ENCODE results near the gene PPP1R13B.
A peak's percentile ranks its signal among the peaks of the same experiment; 100 is the strongest.

The PPP1R13B gene

GRCh38 chr14:103880348-103881267, 33.2 kb upstream of the PPP1R13B start:
- no peak for DNase-seq

DNA sequence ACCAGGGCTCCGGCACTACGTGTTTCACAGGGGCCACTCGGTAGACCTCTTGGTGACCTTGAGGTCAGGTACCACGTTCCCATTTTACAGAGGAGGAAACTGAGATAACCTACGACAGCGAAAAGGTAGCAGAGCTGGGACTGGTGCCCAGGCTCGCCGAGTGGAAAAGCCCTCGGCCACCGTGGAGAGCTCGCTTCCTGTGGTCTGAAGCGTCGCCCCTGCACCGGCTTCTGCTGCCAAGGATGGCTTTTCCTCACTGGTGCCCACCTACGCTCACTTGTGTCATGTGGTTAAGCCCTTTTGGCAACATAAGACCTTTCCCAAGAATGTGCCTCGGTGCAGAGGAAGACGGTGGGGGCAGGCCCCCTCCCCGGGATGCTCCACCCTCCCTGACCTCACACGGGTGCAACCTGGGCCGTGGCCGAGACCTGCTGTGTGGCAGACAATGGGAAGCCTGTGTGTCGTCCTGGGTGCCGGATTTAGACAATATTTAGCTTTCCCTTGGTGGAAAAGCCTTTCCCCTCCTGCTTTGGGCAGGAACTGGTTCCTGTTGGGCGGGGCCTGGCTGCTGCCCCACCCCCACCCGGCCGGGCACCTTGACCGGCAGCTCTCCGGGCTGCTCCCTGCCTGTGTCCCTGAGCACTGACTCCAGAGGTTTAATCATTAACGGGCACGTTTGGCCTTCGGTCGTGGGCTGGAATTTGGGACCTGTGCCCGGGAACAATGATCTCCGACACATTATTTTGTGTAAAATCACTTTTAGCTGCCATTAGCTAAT, 32.4 kb upstream of the PPP1R13B start:
- DNase-seq = no peak

GRCh38 chr14:103879118-103879569, 31.8 kb upstream of the PPP1R13B start:
- no peak for DNase-seq

DNA sequence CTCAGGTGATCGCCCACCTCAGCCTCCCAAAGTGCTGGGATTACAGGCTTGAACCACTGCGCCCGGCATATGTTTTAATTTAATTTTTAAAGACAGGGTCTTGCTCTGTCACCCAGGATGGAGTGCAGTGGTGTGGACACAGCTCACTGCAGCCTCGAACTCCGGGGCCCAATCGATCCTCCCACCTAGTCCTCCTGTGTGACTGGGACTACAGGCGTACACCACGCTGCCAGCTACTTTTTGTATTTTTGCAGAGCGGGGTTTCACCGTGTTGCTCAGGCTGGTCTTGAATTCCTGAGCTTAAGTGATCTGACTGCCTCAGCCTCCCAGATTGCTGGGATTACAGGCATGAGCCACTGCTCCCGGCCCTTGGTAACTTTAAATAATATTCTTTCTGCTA, 30.8 kb upstream of the PPP1R13B start:
- DNase-seq = no peak

- no peak for DNase-seq
Measured at GRCh38 chr14:103875010-103875409, 27.6 kb upstream of the PPP1R13B start.

- no peak for DNase-seq
Measured at GRCh38 chr14:103872481-103873113, 25.2 kb upstream of the PPP1R13B start.

DNA sequence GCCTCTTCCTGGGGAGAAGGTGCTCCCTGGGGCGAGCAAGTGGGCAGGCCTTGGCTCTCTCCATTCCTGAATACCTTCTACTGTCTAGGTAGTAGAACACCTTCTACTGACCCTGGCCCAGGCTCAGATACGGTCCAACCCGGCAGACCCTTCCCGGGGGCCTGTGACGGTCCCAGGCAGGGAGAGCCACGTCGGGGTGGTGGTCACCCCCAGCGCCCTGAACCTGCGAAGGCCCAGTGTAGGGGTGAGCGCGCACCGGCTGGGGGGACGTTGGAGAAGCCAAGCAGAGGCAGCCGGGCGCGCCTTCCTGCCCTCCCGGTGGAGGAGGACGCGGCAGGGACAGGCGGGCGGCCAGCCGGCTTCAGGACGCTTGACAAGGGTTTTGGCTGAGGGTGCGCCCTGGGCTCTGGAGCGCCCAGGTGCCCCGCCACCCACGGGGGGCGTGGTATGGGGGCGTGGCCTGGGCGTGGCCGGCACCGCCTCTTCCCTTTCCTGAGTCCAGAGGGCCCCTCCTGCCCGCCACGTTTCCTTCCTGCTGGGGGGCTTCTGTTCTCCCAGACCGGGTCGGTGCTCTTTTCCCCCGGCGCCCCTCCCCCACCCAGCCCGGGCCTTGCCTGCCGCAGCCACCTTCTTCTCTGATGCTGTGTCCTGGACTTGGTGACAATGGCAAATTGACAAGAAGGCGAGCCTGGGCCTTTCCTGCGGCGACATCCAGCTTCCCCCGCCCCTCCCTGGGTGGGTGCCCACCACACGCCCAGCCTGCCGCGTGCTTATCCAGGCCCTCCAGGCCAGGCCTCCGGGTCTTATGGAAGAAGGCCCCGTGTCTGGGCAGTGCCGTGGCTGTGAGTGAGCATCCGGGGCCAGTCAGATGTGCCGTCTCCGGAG, 24.5 kb upstream of the PPP1R13B start:
- peak; percentile 74 for DNase-seq

DNA sequence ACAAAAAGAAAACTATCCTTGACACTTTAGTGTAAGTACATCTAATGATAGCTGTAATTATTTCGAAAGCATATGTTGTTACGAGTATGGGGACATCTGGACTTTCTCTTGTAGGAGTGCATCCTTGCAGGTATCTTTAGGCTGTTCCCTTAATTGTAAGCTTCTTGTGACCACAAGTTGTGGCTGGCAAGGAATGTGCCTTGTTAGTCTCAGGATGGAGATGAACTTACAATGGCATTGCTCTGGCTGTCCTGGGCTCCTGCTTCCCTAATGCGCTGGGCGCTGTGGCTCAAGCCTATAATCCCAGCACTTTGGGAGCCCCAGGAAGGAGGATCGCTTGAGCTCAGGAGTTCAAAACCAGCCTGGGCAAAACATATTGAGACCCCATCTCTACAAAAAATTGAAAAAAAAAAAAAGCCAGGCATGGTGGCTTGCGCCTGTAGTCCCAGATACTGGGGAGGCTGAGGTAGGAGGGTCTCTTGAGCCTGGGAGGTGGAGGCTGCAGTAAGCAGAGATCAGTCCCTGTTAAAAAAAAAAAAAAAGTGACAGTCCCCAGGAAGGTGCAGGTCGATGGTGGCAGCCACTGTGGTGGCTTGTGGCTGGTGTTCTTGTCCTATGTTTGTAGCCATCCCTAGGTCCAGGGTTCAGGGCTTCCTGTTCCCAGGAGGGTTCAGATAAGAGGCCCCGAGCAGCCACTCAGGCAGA, 23.7 kb upstream of the PPP1R13B start:
- DNase-seq = no peak

DNA sequence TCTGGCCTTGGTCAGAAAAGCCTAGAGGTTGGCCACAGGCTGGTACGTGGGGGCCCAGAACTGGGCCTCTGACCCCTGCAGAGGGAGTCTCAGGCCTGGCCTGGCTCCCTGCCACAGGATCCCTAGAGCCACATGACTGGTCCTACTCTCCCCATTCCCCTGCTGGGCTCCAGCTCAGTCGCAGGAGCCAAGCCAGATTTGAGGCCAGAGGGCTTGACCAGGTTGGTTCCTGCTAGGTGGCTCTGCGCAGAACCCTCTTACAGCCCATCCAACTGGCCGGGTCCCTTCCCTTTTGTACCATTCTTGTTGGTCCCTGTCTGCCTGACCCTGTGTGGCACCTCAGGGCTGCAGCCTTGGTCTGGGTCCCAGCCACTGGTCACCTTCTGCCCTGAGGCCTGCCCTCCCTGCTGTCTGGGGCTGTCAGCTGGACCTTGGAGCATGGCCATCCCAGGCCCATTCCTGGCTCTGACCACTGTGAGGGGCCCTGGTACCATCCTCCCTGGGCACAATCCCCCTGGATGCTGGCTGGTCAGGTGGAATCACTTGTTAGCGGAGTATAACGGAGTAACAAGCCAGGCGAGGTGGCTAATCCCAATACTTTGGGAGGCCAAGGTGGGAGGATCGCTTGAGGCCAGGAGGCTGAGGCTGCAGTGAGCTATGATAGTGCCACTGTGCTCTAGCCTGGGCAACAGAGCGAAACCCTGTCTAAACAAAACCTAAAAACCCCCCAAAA, 22.9 kb upstream of the PPP1R13B start:
- no peak for DNase-seq

- no peak for DNase-seq
Measured at GRCh38 chr14:103869406-103870143, 22.2 kb upstream of the PPP1R13B start.

DNA sequence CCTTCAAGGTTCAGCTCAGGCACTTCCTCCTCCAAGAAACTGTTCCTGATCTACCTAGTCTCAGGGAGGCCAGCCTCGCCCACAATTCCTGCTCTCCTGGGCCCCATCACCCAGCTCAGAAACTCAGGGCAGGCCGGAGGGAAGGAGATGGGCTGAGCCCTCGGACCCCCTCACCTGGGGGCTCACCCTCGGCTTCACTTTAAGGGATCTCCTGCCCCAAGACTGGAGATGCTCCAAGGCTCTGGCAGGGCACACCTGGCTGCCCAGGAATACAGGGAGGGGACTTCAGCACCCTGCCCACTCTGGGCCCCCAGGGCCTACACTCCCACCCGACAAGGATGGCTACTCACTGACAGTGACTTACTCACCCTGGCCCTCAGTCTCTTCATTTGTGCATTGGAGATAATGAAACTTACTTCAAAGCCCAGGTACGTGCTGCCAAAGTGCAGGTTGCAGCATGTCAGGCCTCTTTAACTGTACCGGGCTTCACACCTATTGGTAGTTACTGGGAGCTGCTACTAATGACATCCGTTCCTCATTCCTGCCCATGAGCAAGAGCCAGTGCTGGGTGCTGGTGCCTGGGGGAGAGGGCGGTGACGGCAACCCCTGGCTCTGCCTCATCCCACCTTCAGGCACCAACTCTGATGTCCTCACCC, 21.0 kb upstream of the PPP1R13B start:
- DNase-seq = no peak

DNA sequence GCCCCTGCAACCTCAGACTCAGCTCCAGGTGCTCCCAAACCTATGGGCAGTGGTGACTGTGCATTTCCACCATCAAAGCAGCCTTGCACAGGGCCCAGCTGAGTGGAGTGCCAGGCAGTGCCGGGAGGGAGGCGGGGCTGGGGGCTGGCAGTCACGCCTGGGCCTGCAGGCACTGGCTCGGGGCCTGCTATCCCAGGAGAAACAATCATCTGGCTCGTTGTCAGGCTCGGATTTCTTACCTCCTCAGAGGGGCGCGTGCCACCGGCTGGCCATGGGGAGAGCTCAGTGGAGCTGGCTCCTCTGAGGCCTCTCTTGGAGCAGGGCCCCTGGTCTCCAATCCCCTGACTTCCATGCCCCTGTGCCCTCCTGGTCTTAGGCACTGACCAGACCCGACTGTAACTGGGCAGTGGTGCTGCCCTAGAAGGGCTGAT, 20.2 kb upstream of the PPP1R13B start:
- no peak for DNase-seq

GRCh38 chr14:103867020-103867419, 19.6 kb upstream of the PPP1R13B start:
- no peak for DNase-seq

GRCh38 chr14:103863245-103863644, 15.9 kb upstream of the PPP1R13B start:
- no peak for DNase-seq

DNA sequence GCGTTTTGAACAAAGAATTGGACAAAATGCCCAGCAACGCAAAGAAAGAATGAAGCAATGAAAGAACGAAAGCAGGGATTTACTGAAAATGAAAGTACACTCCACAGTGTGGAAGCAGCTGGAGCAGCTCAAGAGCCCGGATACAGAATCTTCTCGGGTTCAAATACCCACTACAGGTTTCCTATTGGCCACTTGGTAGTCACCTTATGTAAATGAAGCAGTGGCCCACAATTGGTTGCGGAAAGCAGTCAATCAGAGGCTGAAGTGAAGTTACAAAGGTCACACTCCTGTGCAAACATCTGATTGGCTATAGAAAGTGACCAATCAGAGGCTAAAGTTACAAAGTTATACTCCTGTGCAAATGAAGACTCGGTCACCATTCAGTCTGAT, 15.0 kb upstream of the PPP1R13B start:
- no peak for DNase-seq

- DNase-seq = no peak
Measured at GRCh38 chr14:103861413-103862392, 14.3 kb upstream of the PPP1R13B start.

GRCh38 chr14:103859416-103860202, 12.2 kb upstream of the PPP1R13B start:
- DNase-seq = no peak
